K562 (cell line): ENCODE results near the gene CRELD2. TPM values are rescaled to one million over a fixed set of nuclear protein-coding genes. Genes with fewer than 3 reads are reported as not detected.

Source experiments
- ATAC-seq: fragments of 200-7000 bp; cut with Tn5 transposase; 3 replicates; pipeline ENCODE4 v1.9.1; 2020; ENCODE audit warnings: moderate library complexity
- BruUV-seq: library from RNA; stranded (reverse); fragments of 400-500 nt; replicated peaks from 2 replicates; lab custom pipeline; 2021; lab: Mats Ljungman, UMichigan
- CTCF ChIA-PET: fragments of 300-600 bp; formaldehyde crosslinking; extraction: SDS; loops from one replicate; lab custom pipeline; 2021; ENCODE audit warnings: low intra/inter-chr PET ratio; lab: Yijun Ruan, JAX
- POLR2A ChIA-PET: fragments of 300-600, 350-650 bp; sonication (Branson Sonifier 250); formaldehyde crosslinking; extraction: SDS; loops from one replicate; lab custom pipeline; 2021; ENCODE audit warnings: antibody characterized with exemption, inconsistent platforms; lab: Yijun Ruan, JAX
- DNase-seq, 4 experiments: peaks; one replicate each; pipeline versions ENCODE4 v3.0.0 to v3.0.0-alpha.2; 2011 to 2018; ENCODE audit warnings: low spot score in 3 of 4, mixed read lengths in 3 of 4; ENCODE audit errors: extremely low read depth in 1 of 4
- FAIRE-seq: peaks from 2 replicates; lab custom pipeline; 2011; peaks lifted over from hg19 to GRCh38; lab: Jason Lieb, UNC
- H2AFZ ChIP-seq: 2 replicates; pipeline ENCODE4 v1.6.0; 2011; ENCODE audit warnings: low read depth, low read length, control low read depth, inconsistent platforms
- H3K27ac ChIP-seq: fragments of 200-600 bp; 3 replicates; pipeline ENCODE4 v1.8.0; 2011; ENCODE audit warnings: low read depth, mild to moderate bottlenecking, control low read depth, inconsistent platforms, low read length, moderate library complexity, mixed read lengths; ENCODE audit errors: extremely low read depth
- H3K27me3 ChIP-seq, 2 experiments: fragments of 300-600 bp in 1 of 2; 2 replicates in 1 of 2; 3 replicates in 1 of 2; pipeline versions ENCODE4 v1.6.0 to v1.8.0; 2011; ENCODE audit warnings: inconsistent platforms in 2 of 2, low read length in 2 of 2, mild to moderate bottlenecking in 1 of 2, mixed read lengths in 1 of 2, moderate library complexity in 1 of 2; ENCODE audit not compliant: control insufficient read depth in 2 of 2, insufficient read depth in 2 of 2
- H3K36me3 ChIP-seq: fragments of 300-600 bp; 3 replicates; pipeline ENCODE4 v1.8.0; 2011; ENCODE audit warnings: mild to moderate bottlenecking, low read length, inconsistent platforms; ENCODE audit not compliant: control insufficient read depth, insufficient read depth
- H3K4me1 ChIP-seq, 2 experiments: fragments of 200-600 bp in 1 of 2; replicated peaks in 1 of 2; 2 replicates in 1 of 2; 3 replicates in 1 of 2; pipeline versions ENCODE4 v1.5.1 to v1.8.0; 2011; ENCODE audit warnings: inconsistent platforms in 2 of 2, low read length in 2 of 2, mild to moderate bottlenecking in 1 of 2, mixed read lengths in 1 of 2, moderate library complexity in 1 of 2; ENCODE audit not compliant: control insufficient read depth in 2 of 2, insufficient read depth in 2 of 2
- H3K4me2 ChIP-seq: 2 replicates; pipeline ENCODE4 v1.6.1; 2011; ENCODE audit warnings: low read length, control low read depth, inconsistent platforms, mixed read lengths; ENCODE audit not compliant: insufficient read depth
- H3K4me3 ChIP-seq: fragments of 200-600 bp; sonication (generic), shearing (Covaris generic); 2 replicates; pipeline ENCODE4 v1.5.1; 2016; ENCODE audit warnings: control low read depth, inconsistent platforms
- H3K79me2 ChIP-seq: fragments of 200-600 bp; 3 replicates; pipeline ENCODE4 v1.8.0; 2011; ENCODE audit warnings: low read length, inconsistent platforms; ENCODE audit not compliant: control insufficient read depth, insufficient read depth
- H3K9ac ChIP-seq, 2 experiments: 2 replicates each; pipeline versions ENCODE4 v1.6.0 to v1.6.1; 2011; ENCODE audit warnings: low read depth in 2 of 2, low read length in 2 of 2, control low read depth in 1 of 2, inconsistent platforms in 1 of 2, mild to moderate bottlenecking in 1 of 2, mixed read lengths in 1 of 2; ENCODE audit not compliant: insufficient read depth in 1 of 2
- H3K9me1 ChIP-seq: one replicate; pipeline ENCODE4 v1.6.0; 2011; ENCODE audit warnings: inconsistent platforms, mild to moderate bottlenecking, low read length, moderate library complexity; ENCODE audit not compliant: control insufficient read depth, insufficient read depth
- H3K9me3 ChIP-seq: replicated peaks from 2 replicates; pipeline ENCODE4 v1.5.1; 2011; ENCODE audit warnings: low read depth, low read length, inconsistent platforms; ENCODE audit not compliant: control insufficient read depth, insufficient read depth
- H4K20me1 ChIP-seq: replicated peaks from 2 replicates; pipeline ENCODE4 v1.6.1; 2011; ENCODE audit warnings: low read length, inconsistent platforms, mixed read lengths; ENCODE audit not compliant: control insufficient read depth, insufficient read depth
- DACH1 ChIP-seq: fragments of 450-650 bp; IDR thresholded peaks from 2 replicates; pipeline ENCODE4 v1.6.1; 2018; ENCODE audit not compliant: partially characterized antibody
- FOXP1 ChIP-seq: sonication (generic); formaldehyde crosslinking; IDR thresholded peaks from 2 replicates; pipeline ENCODE4 v1.8.0; 2022; ENCODE audit warnings: mild to moderate bottlenecking, missing genetic modification reagents
- HDAC1 ChIP-seq, 2 experiments: fragments of 450-650 bp; IDR thresholded peaks; 2 replicates each; pipeline ENCODE4 v1.6.1; 2016 to 2017; ENCODE audit warnings: inconsistent platforms in 1 of 2, mild to moderate bottlenecking in 1 of 2, moderate library complexity in 1 of 2
- HDAC2 ChIP-seq: fragments of 450-650 bp; IDR thresholded peaks from 2 replicates; pipeline ENCODE4 v1.6.1; 2016; ENCODE audit warnings: mild to moderate bottlenecking
- HDGF ChIP-seq: fragments of 450-650 bp; IDR thresholded peaks from 2 replicates; pipeline ENCODE4 v1.6.1; 2016
- KDM1A ChIP-seq, 2 experiments: fragments of 450-650 bp; IDR thresholded peaks; 2 replicates each; pipeline ENCODE4 v1.6.1; 2016; ENCODE audit warnings: mild to moderate bottlenecking in 2 of 2
- KDM5B ChIP-seq: fragments of 200-600 bp; sonication (generic); IDR thresholded peaks from 2 replicates; pipeline ENCODE4 v1.6.1; 2012; ENCODE audit warnings: low read depth, mild to moderate bottlenecking, moderate library complexity, low read length, control low read depth, inconsistent platforms; ENCODE audit not compliant: insufficient replicate concordance
- MECOM ChIP-seq: fragments of 250-450 bp; sonication (Bioruptor Pico); IDR thresholded peaks from 2 replicates; pipeline ENCODE4 v1.8.0; 2022; ENCODE audit warnings: inconsistent platforms
- NFE2L1 ChIP-seq: fragments of 450-650 bp; IDR thresholded peaks from 2 replicates; pipeline ENCODE4 v1.6.1; 2016; ENCODE audit warnings: missing genetic modification characterization, low read depth, mild to moderate bottlenecking, missing compliant biosample characterization, moderate library complexity, borderline replicate concordance
- NFIC ChIP-seq: fragments of 450-650 bp; IDR thresholded peaks from 2 replicates; pipeline ENCODE4 v1.6.1; 2017; ENCODE audit warnings: mild to moderate bottlenecking, inconsistent platforms
- RBM15 ChIP-seq: fragments of 200-400 bp; formaldehyde crosslinking; IDR thresholded peaks from 2 replicates; pipeline ENCODE4 v1.6.1; 2018; ENCODE audit warnings: mild to moderate bottlenecking, low read length, moderate library complexity; ENCODE audit not compliant: insufficient read depth
- TEAD1 ChIP-seq, 2 experiments: fragments of 450-650 bp in 1 of 2; sonication (generic) in 1 of 2; formaldehyde crosslinking; IDR thresholded peaks; 2 replicates each; pipeline versions ENCODE4 v1.4.0 to v1.8.0; 2020 to 2022; ENCODE audit warnings: mild to moderate bottlenecking in 2 of 2, missing genetic modification reagents in 1 of 2
- TEAD2 ChIP-seq: fragments of 450-650 bp; IDR thresholded peaks from 2 replicates; pipeline ENCODE4 v1.6.1; 2016; ENCODE audit warnings: missing genetic modification characterization, control low read depth, missing compliant biosample characterization
- XRCC4 ChIP-seq: IDR thresholded peaks from one replicate; pipeline ENCODE4 v1.6.1; 2011; ENCODE audit not compliant: insufficient read depth, insufficient read length; ENCODE audit errors: extremely low read depth
- ZNF140 ChIP-seq: fragments of 250-450 bp; sonication (Bioruptor Pico); IDR thresholded peaks from 2 replicates; pipeline ENCODE4 v1.8.0; 2021; ENCODE audit warnings: moderate library complexity, mild to moderate bottlenecking, inconsistent platforms
- ZNF561 ChIP-seq: fragments of 450-650 bp; formaldehyde crosslinking; conservative IDR thresholded peaks from 2 replicates; pipeline ENCODE4 v1.4.0; 2020; ENCODE audit warnings: mild to moderate bottlenecking, moderate library complexity
- ZSCAN32 ChIP-seq: fragments of 450-650 bp; formaldehyde crosslinking; IDR thresholded peaks from 2 replicates; pipeline ENCODE4 v1.4.0; 2020; ENCODE audit warnings: mild to moderate bottlenecking, moderate library complexity
- WGBS: fragments of 100-300 bp; shearing (Covaris generic); methylation state at CpG from one replicate; pipeline ENCODE4 v1.1.6; 2016; ENCODE audit warnings: low coverage, mixed read lengths; ENCODE audit not compliant: insufficient coverage; ENCODE audit errors: missing lambda C conversion rate; 5-methylcytosine and 5-hydroxymethylcytosine counted together
- in situ Hi-C: fragments of 300-500 bp; cut with MboI; formaldehyde crosslinking; loops from 4 replicates; pipeline ENCODE4 v1.15.0; 2018; ENCODE audit warnings: inconsistent platforms, mixed read lengths
- intact Hi-C: fragments of 100-400 bp; cut with micrococcal nuclease; formaldehyde crosslinking; loops from 2 replicates; pipeline ENCODE4 v1.14.2; 2022
- polyA plus RNA-seq, 8 experiments: library from polyadenylated mRNA; depleted of rRNA in 4 of 8; stranded (reverse) in 5 of 8; unstranded in 3 of 8; fragments of >200 nt; fragmentation: Nextera tagmentation in 2 of 8; fragmentation: Illumina TruSeq in 1 of 8; extraction: Ambion mirVana in 2 of 8; extraction: Trizol in 1 of 8; gene quantifications; 2 replicates each; pipeline versions ENCODE4 v1.2.1 to v1.2.3, GENCODE V29; 2011 to 2014; ENCODE audit warnings: inconsistent platforms in 1 of 8, missing spikeins in 1 of 8
- total RNA-seq, 7 experiments: library from RNA; depleted of rRNA in 6 of 7; stranded (reverse); fragments of >200 nt in 6 of 7; fragmentation: Illumina TruSeq in 2 of 7; extraction: Trizol in 2 of 7; gene quantifications; 2 replicates each; pipeline versions ENCODE4 v1.2.1 to v1.2.3, GENCODE V29; 2011 to 2021; ENCODE audit warnings: low replicate concordance in 1 of 7
- TF ChIP-seq, protein P1 (sequence below): fragments of 200-800 bp; sonication (Bioruptor generic); IDR thresholded peaks from 2 replicates; pipeline ENCODE4 v1.6.1; 2017; ENCODE audit warnings: missing genetic modification characterization, missing compliant biosample characterization
- TF ChIP-seq, protein P2 (sequence below): fragments of 450-650 bp; IDR thresholded peaks from 2 replicates; pipeline ENCODE4 v1.6.1; 2017; ENCODE audit warnings: antibody characterized with exemption, mild to moderate bottlenecking

CRELD2 gene
- total and polyA plus RNA-seq, 9 of the 15 experiments (the other 6 are each of a cell fraction or from before 2014, with no cell fraction given) = 0.96 to 25.3 (median 8.8) TPM

GRCh38 chr22:49959782-49960158 is 41.3 kb downstream of the CRELD2 start:
- peak overlapping the region; percentile 94 for H3K27ac ChIP-seq
- no peak; the same call in 2 of the 3 replicates for ATAC-seq
- TF ChIP-seq FOXP1 (CRISPR knock-in tag) (0 out of 2 replicates have a peak, but pooled peaks have one; percentile 38), ZSCAN32 (CRISPR knock-in tag) (no peak), XRCC4 (no peak), ZNF140 (CRISPR knock-in tag) (no peak), ZNF561 (CRISPR knock-in tag) (no peak), RBM15 (no peak), HDGF (no peak), HDAC1 (IDR thresholded peaks at IDR 0.05) (peak in 1 of 2 experiments; percentile 65; a peak in 1 of 4 replicates), TEAD2 (tag) (no peak), NFE2L1 (tag) (no peak), MECOM (CRISPR knock-in tag) (peak; percentile 66), KDM1A (IDR thresholded peaks at IDR 0.05) (peak in 1 of 2 experiments; percentile 76; a peak in 2 of 4 replicates), DACH1 (no peak), NFIC (peak; percentile 24; the same call in 1 of the 2 replicates), TEAD1 (CRISPR knock-in tag; IDR thresholded peaks at IDR 0.05) (peak in 1 of 2 experiments; percentile 39; a peak in 1 of 4 replicates), KDM5B (peak; percentile 14), HDAC2 (peak; percentile 62; the same call in 1 of the 2 replicates)
- TF ChIP-seq, protein P1, sequence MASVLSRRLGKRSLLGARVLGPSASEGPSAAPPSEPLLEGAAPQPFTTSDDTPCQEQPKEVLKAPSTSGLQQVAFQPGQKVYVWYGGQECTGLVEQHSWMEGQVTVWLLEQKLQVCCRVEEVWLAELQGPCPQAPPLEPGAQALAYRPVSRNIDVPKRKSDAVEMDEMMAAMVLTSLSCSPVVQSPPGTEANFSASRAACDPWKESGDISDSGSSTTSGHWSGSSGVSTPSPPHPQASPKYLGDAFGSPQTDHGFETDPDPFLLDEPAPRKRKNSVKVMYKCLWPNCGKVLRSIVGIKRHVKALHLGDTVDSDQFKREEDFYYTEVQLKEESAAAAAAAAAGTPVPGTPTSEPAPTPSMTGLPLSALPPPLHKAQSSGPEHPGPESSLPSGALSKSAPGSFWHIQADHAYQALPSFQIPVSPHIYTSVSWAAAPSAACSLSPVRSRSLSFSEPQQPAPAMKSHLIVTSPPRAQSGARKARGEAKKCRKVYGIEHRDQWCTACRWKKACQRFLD (CRISPR knock-in tag) = 0 out of 2 replicates have a peak, but pooled peaks have one; percentile 45
- TF ChIP-seq, protein P2, sequence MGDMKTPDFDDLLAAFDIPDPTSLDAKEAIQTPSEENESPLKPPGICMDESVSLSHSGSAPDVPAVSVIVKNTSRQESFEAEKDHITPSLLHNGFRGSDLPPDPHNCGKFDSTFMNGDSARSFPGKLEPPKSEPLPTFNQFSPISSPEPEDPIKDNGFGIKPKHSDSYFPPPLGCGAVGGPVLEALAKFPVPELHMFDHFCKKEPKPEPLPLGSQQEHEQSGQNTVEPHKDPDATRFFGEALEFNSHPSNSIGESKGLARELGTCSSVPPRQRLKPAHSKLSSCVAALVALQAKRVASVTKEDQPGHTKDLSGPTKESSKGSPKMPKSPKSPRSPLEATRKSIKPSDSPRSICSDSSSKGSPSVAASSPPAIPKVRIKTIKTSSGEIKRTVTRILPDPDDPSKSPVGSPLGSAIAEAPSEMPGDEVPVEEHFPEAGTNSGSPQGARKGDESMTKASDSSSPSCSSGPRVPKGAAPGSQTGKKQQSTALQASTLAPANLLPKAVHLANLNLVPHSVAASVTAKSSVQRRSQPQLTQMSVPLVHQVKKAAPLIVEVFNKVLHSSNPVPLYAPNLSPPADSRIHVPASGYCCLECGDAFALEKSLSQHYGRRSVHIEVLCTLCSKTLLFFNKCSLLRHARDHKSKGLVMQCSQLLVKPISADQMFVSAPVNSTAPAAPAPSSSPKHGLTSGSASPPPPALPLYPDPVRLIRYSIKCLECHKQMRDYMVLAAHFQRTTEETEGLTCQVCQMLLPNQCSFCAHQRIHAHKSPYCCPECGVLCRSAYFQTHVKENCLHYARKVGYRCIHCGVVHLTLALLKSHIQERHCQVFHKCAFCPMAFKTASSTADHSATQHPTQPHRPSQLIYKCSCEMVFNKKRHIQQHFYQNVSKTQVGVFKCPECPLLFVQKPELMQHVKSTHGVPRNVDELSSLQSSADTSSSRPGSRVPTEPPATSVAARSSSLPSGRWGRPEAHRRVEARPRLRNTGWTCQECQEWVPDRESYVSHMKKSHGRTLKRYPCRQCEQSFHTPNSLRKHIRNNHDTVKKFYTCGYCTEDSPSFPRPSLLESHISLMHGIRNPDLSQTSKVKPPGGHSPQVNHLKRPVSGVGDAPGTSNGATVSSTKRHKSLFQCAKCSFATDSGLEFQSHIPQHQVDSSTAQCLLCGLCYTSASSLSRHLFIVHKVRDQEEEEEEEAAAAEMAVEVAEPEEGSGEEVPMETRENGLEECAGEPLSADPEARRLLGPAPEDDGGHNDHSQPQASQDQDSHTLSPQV = peak; percentile 85

More at GRCh38 chr22:49959782-49960158, 41.3 kb downstream of the CRELD2 start:
- peak overlapping the region; percentile 76 for H3K4me3 ChIP-seq
- H3K79me2 ChIP-seq = peaks cover 43% of the 10 kb centered on the region
- CTCF ChIA-PET = no interaction called here
- no peaks in the 10 kb centered on the region for H3K9me1 ChIP-seq
- WGBS = 0% methylated on average over 2 of the region's 21 CpGs
- H2AFZ ChIP-seq = peak overlapping the region; percentile 70
- TSS peak; percentile 95 for BruUV-seq
- DNase-seq (no peak), FAIRE-seq (no peak)
- H3K4me2 ChIP-seq = peak overlapping the region; percentile 90
- POLR2A ChIA-PET = interaction anchor here (0.6 to 2.9 kb wide), 5 partner anchors 8 to 16 kb away, joined by 3 to 10 read pairs (median 4); no protein-coding TSS in a partner anchor
- H3K9ac ChIP-seq = peak overlapping the region; percentile 88 to 95
- no peaks in the 10 kb centered on the region for H3K9me3 ChIP-seq
- no peaks in the 10 kb centered on the region for H3K27me3 ChIP-seq
- peaks cover 20 to 86% of the 10 kb centered on the region in 2 experiments for H3K4me1 ChIP-seq
- peaks cover 15% of the 10 kb centered on the region for H4K20me1 ChIP-seq
- in situ Hi-C loops = no loop called here
- peaks cover 31% of the 10 kb centered on the region; the same call in 1 of the 3 replicates for H3K36me3 ChIP-seq
- intact Hi-C loops = no loop called here
